BLaER1 (cell line): ENCODE results near the gene UBL5.

ENCODE experiments used
- H3K27ac ChIP-seq: shearing (Covaris generic); formaldehyde crosslinking; 2 replicates; pipeline ENCODE4 v1.8.1; 2022
- H3K27me3 ChIP-seq: shearing (Covaris generic); formaldehyde crosslinking; 2 replicates; pipeline ENCODE4 v1.8.1; 2022
- H3K36me3 ChIP-seq: shearing (Covaris generic); formaldehyde crosslinking; 2 replicates; pipeline ENCODE4 v1.8.1; 2022
- H3K4me1 ChIP-seq: shearing (Covaris generic); formaldehyde crosslinking; 2 replicates; pipeline ENCODE4 v1.8.1; 2022
- H3K4me2 ChIP-seq: shearing (Covaris generic); formaldehyde crosslinking; 2 replicates; pipeline ENCODE4 v1.8.1; 2022
- H3K4me3 ChIP-seq: shearing (Covaris generic); formaldehyde crosslinking; 2 replicates; pipeline ENCODE4 v1.8.1; 2022
- H3K9ac ChIP-seq: shearing (Covaris generic); formaldehyde crosslinking; 2 replicates; pipeline ENCODE4 v1.8.1; 2022
- H3K9me3 ChIP-seq: shearing (Covaris generic); formaldehyde crosslinking; 2 replicates; pipeline ENCODE4 v1.8.1; 2022
- H4K20me1 ChIP-seq: shearing (Covaris generic); formaldehyde crosslinking; 2 replicates; pipeline ENCODE4 v1.8.1; 2022
- Cebpa-rat ChIP-seq: shearing (Covaris generic); IDR thresholded peaks from 2 replicates; pipeline ENCODE4 v1.8.1; 2022

Gene UBL5

GRCh38 chr19:9878511-9879196, 50.9 kb downstream of the UBL5 start:
- Histone ChIP-seq H3K36me3 (no peaks in the 10 kb centered on the region), H3K4me1 (no peaks in the 10 kb centered on the region), H3K9ac (no peak overlapping the region), H3K4me3 (no peak overlapping the region), H3K4me2 (no peak overlapping the region), H3K27me3 (no peaks in the 10 kb centered on the region), H3K27ac (no peak overlapping the region), H4K20me1 (no peaks in the 10 kb centered on the region), H3K9me3 (no peaks in the 10 kb centered on the region)
- TF ChIP-seq Cebpa-rat, result no peak
